ENCODE measurements around the gene KCNK18. TPM values are rescaled to one million over a fixed set of nuclear protein-coding genes. Genes with fewer than 3 reads are reported as not detected.

The KCNK18 gene
- total RNA-seq, 1 experiment from 2014 or later: not detected

DNA sequence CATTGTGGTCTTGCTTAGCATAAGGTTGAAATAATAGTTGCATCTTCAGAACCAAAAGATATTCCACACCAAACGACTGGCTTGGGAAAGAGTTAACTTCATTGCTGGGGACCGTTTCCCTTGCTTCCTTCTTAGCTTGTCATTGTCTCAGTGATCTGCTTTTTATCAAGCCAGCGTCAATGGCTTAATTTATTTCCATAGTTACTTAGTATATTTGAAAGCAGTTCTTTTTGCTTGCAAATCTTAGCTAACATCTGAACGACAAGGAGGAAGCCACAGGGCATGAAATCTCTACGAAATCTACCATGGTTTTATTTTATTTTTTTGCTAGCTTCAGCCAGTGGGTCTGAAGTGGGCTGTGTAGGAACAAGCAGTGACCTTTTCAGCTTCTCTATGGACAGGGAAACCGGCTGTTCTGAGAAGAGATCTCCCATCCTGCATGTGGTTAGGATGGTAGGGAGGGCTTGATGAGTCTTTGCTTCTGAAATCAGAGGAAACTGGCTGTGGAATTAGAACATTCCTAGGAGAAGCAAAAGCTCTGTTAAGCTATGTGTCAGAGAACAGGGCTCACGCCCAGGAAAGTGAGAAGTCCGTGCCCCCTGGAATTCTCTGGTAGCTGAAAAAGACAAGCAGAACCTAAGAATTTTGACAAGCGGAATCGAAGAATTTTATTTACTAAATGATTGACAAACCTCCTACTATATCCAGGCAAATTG is 51.6 kb downstream of the KCNK18 start:
- H3K9ac ChIP-seq (ENCODE audit: extremely low read depth, insufficient read length, low read length): no peak overlapping the region
- no peak overlapping the region for H2BK5ac ChIP-seq (ENCODE audit: insufficient read length, low read length)
- no peak overlapping the region for H4K91ac ChIP-seq (ENCODE audit: insufficient read length, low read depth, low read length)
- no peak overlapping the region for H2BK15ac ChIP-seq (ENCODE audit: low read depth, low read length)
- H4K5ac ChIP-seq (ENCODE audit: insufficient read length, low read depth, low read length): no peak overlapping the region
- no peak overlapping the region for H3K56ac ChIP-seq (ENCODE audit: insufficient read length, low read depth, low read length)
- no CpG with 5 or more reads among the region's 10 CpGs for WGBS (ENCODE audit: extremely low coverage, insufficient read length, low lambda C conversion rate)
- H3K9me3 ChIP-seq (ENCODE audit: control insufficient read depth, low read depth, low read length): no peaks in the 10 kb centered on the region
- H4K8ac ChIP-seq (replicated peaks; ENCODE audit: insufficient read length, low read depth, low read length): no peak overlapping the region
- H2AK5ac ChIP-seq (ENCODE audit: insufficient read length, low read length): no peak overlapping the region
- no peaks in the 10 kb centered on the region for H3K27me3 ChIP-seq (ENCODE audit: insufficient read depth, low read length)
- DNase-seq: no peak
- Mint-ChIP-seq H3K4me3 (no peak overlapping the region), H3K9me3 (no peaks in the 10 kb centered on the region), H3K27me3 (ENCODE audit: low read depth) (peaks cover 28% of the 10 kb centered on the region), H3K4me1 (peaks cover 10 to 19% of the 10 kb centered on the region in 2 experiments), H3K27ac (no peak overlapping the region), H3K36me3 (ENCODE audit: insufficient read depth in 1 of 3, low read depth in 3 of 3) (no peaks in the 10 kb centered on the region; a peak in 1 of 7 replicates)
- H3T11ph ChIP-seq (ENCODE audit: low read length): no peak overlapping the region
- no peak overlapping the region for H2BK12ac ChIP-seq (ENCODE audit: insufficient read length, low read depth, low read length)
- H3K23me2 ChIP-seq (ENCODE audit: insufficient read length, low read depth, low read length, poor library complexity, severe bottlenecking): no peaks in the 10 kb centered on the region
- TF ChIP-seq, protein P1, sequence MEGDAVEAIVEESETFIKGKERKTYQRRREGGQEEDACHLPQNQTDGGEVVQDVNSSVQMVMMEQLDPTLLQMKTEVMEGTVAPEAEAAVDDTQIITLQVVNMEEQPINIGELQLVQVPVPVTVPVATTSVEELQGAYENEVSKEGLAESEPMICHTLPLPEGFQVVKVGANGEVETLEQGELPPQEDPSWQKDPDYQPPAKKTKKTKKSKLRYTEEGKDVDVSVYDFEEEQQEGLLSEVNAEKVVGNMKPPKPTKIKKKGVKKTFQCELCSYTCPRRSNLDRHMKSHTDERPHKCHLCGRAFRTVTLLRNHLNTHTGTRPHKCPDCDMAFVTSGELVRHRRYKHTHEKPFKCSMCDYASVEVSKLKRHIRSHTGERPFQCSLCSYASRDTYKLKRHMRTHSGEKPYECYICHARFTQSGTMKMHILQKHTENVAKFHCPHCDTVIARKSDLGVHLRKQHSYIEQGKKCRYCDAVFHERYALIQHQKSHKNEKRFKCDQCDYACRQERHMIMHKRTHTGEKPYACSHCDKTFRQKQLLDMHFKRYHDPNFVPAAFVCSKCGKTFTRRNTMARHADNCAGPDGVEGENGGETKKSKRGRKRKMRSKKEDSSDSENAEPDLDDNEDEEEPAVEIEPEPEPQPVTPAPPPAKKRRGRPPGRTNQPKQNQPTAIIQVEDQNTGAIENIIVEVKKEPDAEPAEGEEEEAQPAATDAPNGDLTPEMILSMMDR (conservative IDR thresholded peaks at IDR 0.05): no peak
- H2BK120ac ChIP-seq (ENCODE audit: low read depth, low read length, poor library complexity, severe bottlenecking): no peak overlapping the region
- no peak overlapping the region for H2BK20ac ChIP-seq (ENCODE audit: low read depth, low read length, poor library complexity, severe bottlenecking)
- H3K18ac ChIP-seq (ENCODE audit: insufficient read length, low read depth, low read length): no peak overlapping the region
- H2AFZ ChIP-seq (ENCODE audit: low read length): no peak overlapping the region
- no peak overlapping the region for H3K23ac ChIP-seq (ENCODE audit: insufficient read length, low read depth, low read length)
- H4K20me1 ChIP-seq (ENCODE audit: control insufficient read depth, insufficient read depth, insufficient read length): no peaks in the 10 kb centered on the region
- H3K4ac ChIP-seq (ENCODE audit: low read depth, low read length): no peak overlapping the region
- H3K79me2 ChIP-seq (ENCODE audit: insufficient read depth, low read length): no peaks in the 10 kb centered on the region
- H3K27ac ChIP-seq (ENCODE audit: insufficient read length, low read depth, low read length): no peak overlapping the region
- no peaks in the 10 kb centered on the region for H3K4me1 ChIP-seq (ENCODE audit: insufficient read depth, low read length)
- H3K79me1 ChIP-seq (ENCODE audit: insufficient read depth, low read depth, low read length, poor library complexity, severe bottlenecking): no peaks in the 10 kb centered on the region
- H3K4me2 ChIP-seq (ENCODE audit: insufficient read depth, insufficient read length, low read length): no peak overlapping the region
- H3K14ac ChIP-seq (ENCODE audit: insufficient read depth, low read length): no peak overlapping the region

All from H9 (cell line).